Astrocyte (in vitro differentiated cells and primary cell): Measurements from ENCODE around the gene ANGPTL8. TPM values are rescaled to one million over a fixed set of nuclear protein-coding genes. Genes with fewer than 3 reads are reported as not detected.

ENCODE experiments used
- DNase-seq: peaks from one replicate; pipeline ENCODE4 v3.0.0-alpha.2; 2010; ENCODE audit warnings: low read depth
- FAIRE-seq: peaks from 2 replicates; lab custom pipeline; 2011; peaks lifted over from hg19 to GRCh38; lab: Jason Lieb, UNC
- H2AFZ ChIP-seq: 2 replicates; pipeline ENCODE4 v1.6.0; 2012; ENCODE audit warnings: low read depth, low read length, inconsistent platforms
- H3K27ac ChIP-seq: 2 replicates; pipeline ENCODE4 v1.5.1; 2011; ENCODE audit warnings: low read depth, low read length, inconsistent platforms
- H3K27me3 ChIP-seq: 2 replicates; pipeline ENCODE4 v1.6.0; 2011; ENCODE audit warnings: low read length, inconsistent platforms; ENCODE audit not compliant: insufficient read depth
- H3K36me3 ChIP-seq: 2 replicates; pipeline ENCODE4 v1.5.1; 2011; ENCODE audit warnings: low read length, inconsistent platforms; ENCODE audit not compliant: insufficient read depth
- H3K4me1 ChIP-seq: 2 replicates; pipeline ENCODE4 v1.5.1; 2011; ENCODE audit warnings: low read length, inconsistent platforms; ENCODE audit not compliant: insufficient read depth
- H3K4me2 ChIP-seq: 2 replicates; pipeline ENCODE4 v1.6.0; 2012; ENCODE audit warnings: low read length, inconsistent platforms
- H3K4me3 ChIP-seq: 2 replicates; pipeline ENCODE4 v1.5.1; 2011; ENCODE audit warnings: low read depth, mild to moderate bottlenecking, low read length, inconsistent platforms; ENCODE audit not compliant: insufficient read depth
- H3K79me2 ChIP-seq: 2 replicates; pipeline ENCODE4 v1.6.0; 2012; ENCODE audit warnings: mild to moderate bottlenecking, low read length, inconsistent platforms; ENCODE audit not compliant: insufficient read depth
- H3K9ac ChIP-seq: 2 replicates; pipeline ENCODE4 v1.6.0; 2012; ENCODE audit warnings: mild to moderate bottlenecking, low read length, inconsistent platforms
- H3K9me3 ChIP-seq: 2 replicates; pipeline ENCODE4 v1.5.1; 2012; ENCODE audit warnings: low read depth, mild to moderate bottlenecking, low read length, inconsistent platforms; ENCODE audit not compliant: insufficient read depth
- H4K20me1 ChIP-seq: 2 replicates; pipeline ENCODE4 v1.6.0; 2012; ENCODE audit warnings: low read length, inconsistent platforms; ENCODE audit not compliant: insufficient read depth
- H3K27ac Mint-ChIP-seq: one replicate; pipeline ENCODE4 v1.8.0; 2021; ENCODE audit warnings: mild to moderate bottlenecking, mixed read lengths; ENCODE audit not compliant: unreplicated experiment
- H3K27me3 Mint-ChIP-seq: one replicate; pipeline ENCODE4 v1.8.0; 2021; ENCODE audit warnings: low read depth, mixed read lengths; ENCODE audit not compliant: unreplicated experiment
- H3K36me3 Mint-ChIP-seq: one replicate; pipeline ENCODE4 v1.8.0; 2021; ENCODE audit warnings: low read depth, mixed read lengths; ENCODE audit not compliant: unreplicated experiment
- H3K4me1 Mint-ChIP-seq: one replicate; pipeline ENCODE4 v1.8.0; 2021; ENCODE audit warnings: low read depth, mixed read lengths; ENCODE audit not compliant: unreplicated experiment
- H3K4me3 Mint-ChIP-seq: one replicate; pipeline ENCODE4 v1.8.0; 2021; ENCODE audit warnings: mild to moderate bottlenecking, moderate library complexity, mixed read lengths; ENCODE audit not compliant: unreplicated experiment
- H3K9me3 Mint-ChIP-seq: one replicate; pipeline ENCODE4 v1.8.0; 2021; ENCODE audit warnings: mild to moderate bottlenecking, mixed read lengths; ENCODE audit not compliant: unreplicated experiment
- CTCF ChIP-seq: IDR thresholded peaks from 2 replicates; pipeline ENCODE4 v1.5.1; 2011; ENCODE audit warnings: low read depth, mild to moderate bottlenecking, inconsistent platforms, low read length, moderate library complexity; ENCODE audit not compliant: insufficient read depth
- EZH2 ChIP-seq: IDR thresholded peaks from 2 replicates; pipeline ENCODE4 v1.6.1; 2012; ENCODE audit warnings: mild to moderate bottlenecking, low read length, inconsistent platforms; ENCODE audit not compliant: insufficient read depth
- total RNA-seq: library from RNA; stranded (reverse); gene quantifications from 2 replicates; pipeline ENCODE4 v1.2.1, GENCODE V29; 2021

Gene ANGPTL8
- total RNA-seq, 1 donor from 2014 or later, result not detected

GRCh38 chr19:11225815-11226214 is 13.6 kb upstream of the ANGPTL8 start:
- H3K27ac ChIP-seq, result no peak overlapping the region
- H3K4me1 Mint-ChIP-seq, result no peaks in the 10 kb centered on the region
- H4K20me1 ChIP-seq, result no peaks in the 10 kb centered on the region
- H3K4me3 Mint-ChIP-seq, result no peak overlapping the region
- FAIRE-seq, result no peak
- no peak for TF ChIP-seq EZH2
- no peak for TF ChIP-seq CTCF
- H3K4me3 ChIP-seq, result no peak overlapping the region
- no peaks in the 10 kb centered on the region for H3K27me3 ChIP-seq
- H3K27ac Mint-ChIP-seq, result no peak overlapping the region
- H3K9me3 Mint-ChIP-seq, result peaks cover 11% of the 10 kb centered on the region
- no peaks in the 10 kb centered on the region for H3K4me1 ChIP-seq
- H3K79me2 ChIP-seq, result no peaks in the 10 kb centered on the region
- no peak for DNase-seq
- H3K36me3 ChIP-seq, result peaks cover 3% of the 10 kb centered on the region
- H3K9me3 ChIP-seq, result peaks cover 8% of the 10 kb centered on the region
- no peak overlapping the region for H3K9ac ChIP-seq
- H2AFZ ChIP-seq, result no peak overlapping the region
- H3K4me2 ChIP-seq, result no peak overlapping the region
- peaks cover 1% of the 10 kb centered on the region for H3K27me3 Mint-ChIP-seq
- H3K36me3 Mint-ChIP-seq, result peaks cover 29% of the 10 kb centered on the region

GRCh38 chr19:11226716-11227166 is 12.7 kb upstream of the ANGPTL8 start:
- Histone ChIP-seq H4K20me1 (no peaks in the 10 kb centered on the region), H2AFZ (no peak overlapping the region), H3K9ac (no peak overlapping the region), H3K27me3 (no peaks in the 10 kb centered on the region), H3K9me3 (peaks cover 3% of the 10 kb centered on the region), H3K27ac (no peak overlapping the region), H3K79me2 (no peaks in the 10 kb centered on the region), H3K4me2 (no peak overlapping the region), H3K4me1 (no peaks in the 10 kb centered on the region), H3K4me3 (no peak overlapping the region), H3K36me3 (no peaks in the 10 kb centered on the region)
- peaks cover 4% of the 10 kb centered on the region for H3K27me3 Mint-ChIP-seq
- H3K4me1 Mint-ChIP-seq, result no peaks in the 10 kb centered on the region
- DNase-seq (no peak), FAIRE-seq (no peak)
- peaks cover 24% of the 10 kb centered on the region for H3K36me3 Mint-ChIP-seq
- H3K27ac Mint-ChIP-seq, result no peak overlapping the region
- no peak overlapping the region for H3K4me3 Mint-ChIP-seq
- TF ChIP-seq EZH2, result no peak
- TF ChIP-seq CTCF, result no peak
- H3K9me3 Mint-ChIP-seq, result peaks cover 3% of the 10 kb centered on the region

- Mint-ChIP-seq H3K4me3 (no peak overlapping the region), H3K27me3 (peaks cover 4% of the 10 kb centered on the region), H3K4me1 (no peaks in the 10 kb centered on the region), H3K36me3 (peaks cover 20% of the 10 kb centered on the region), H3K27ac (no peak overlapping the region), H3K9me3 (peaks cover 2% of the 10 kb centered on the region)
- no peak overlapping the region for H3K9ac ChIP-seq
- no peak overlapping the region for H3K27ac ChIP-seq
- FAIRE-seq, result no peak
- H3K9me3 ChIP-seq, result no peaks in the 10 kb centered on the region
- no peak overlapping the region for H3K4me3 ChIP-seq
- H3K4me1 ChIP-seq, result no peaks in the 10 kb centered on the region
- TF ChIP-seq CTCF (no peak), EZH2 (no peak)
- no peak overlapping the region for H2AFZ ChIP-seq
- no peaks in the 10 kb centered on the region for H3K79me2 ChIP-seq
- H3K36me3 ChIP-seq, result no peaks in the 10 kb centered on the region
- DNase-seq, result no peak
- no peaks in the 10 kb centered on the region for H4K20me1 ChIP-seq
- H3K27me3 ChIP-seq, result no peaks in the 10 kb centered on the region
- no peak overlapping the region for H3K4me2 ChIP-seq
These were observed 12.1 kb upstream of the ANGPTL8 start for GRCh38 chr19:11227195-11227886.
